ENCODE data around the gene GTPBP6.
"Not testable (repeated sequence)": the region's sequence is repeated elsewhere in the genome, so short reads cannot be mapped to it uniquely, and the experiment has no call there.

The GTPBP6 gene

DNA sequence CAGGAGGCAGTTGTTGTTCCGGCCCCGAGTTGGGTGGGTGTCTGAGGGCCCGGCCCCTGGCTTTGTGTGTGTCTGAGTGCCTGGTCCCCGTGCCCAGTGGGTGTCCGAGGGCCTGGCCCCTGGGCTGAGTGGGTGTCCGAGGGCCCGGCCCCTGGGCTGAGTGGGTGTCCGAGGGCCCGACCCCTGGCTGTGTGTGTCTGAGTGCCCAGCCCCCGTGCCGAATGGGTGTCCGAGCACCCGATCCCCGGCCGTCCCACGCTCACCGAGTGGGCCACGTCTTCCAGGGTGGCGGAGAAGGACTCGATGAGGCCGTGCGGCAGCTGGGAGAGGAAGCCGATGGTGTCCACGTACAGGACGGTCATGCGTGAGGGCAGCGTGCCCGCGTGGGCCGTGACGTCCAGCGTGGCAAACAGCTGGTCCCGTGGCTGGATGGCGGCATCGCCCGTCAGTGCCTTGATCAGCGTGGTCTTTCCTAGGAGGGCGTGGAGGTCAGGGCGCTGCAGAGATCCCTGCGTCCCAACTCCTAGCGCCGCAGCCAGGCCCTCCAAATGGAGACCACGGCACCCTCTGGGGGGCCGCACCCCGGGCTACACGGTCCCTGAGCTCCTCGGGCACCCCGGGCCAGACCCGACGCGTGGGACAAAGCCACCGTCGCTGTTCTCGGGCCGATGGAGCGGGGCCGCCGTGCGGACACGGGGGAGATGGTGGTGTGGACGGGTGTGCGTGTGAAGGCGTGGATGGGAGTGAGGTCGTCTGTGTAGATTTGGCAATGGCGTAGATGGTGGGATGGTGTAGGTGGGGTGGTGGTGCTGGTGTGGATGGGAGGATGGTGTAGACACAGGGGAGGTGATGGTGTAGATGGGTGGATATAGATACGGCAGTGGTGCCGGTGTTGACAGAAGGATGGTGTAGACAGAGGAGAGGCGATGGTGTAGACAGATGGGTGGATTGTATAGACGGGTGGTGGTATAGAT lies 7.2 kb downstream of the GTPBP6 start:
- Mint-ChIP-seq H3K9me3 (no peaks in the 10 kb centered on the region), H3K27ac (no peak overlapping the region), H3K4me3 (no peak overlapping the region), H3K36me3 (ENCODE audit: low read depth) (peaks cover 56% of the 10 kb centered on the region), H3K27me3 (ENCODE audit: low read depth) (no peaks in the 10 kb centered on the region), H3K4me1 (no peaks in the 10 kb centered on the region)
- TF ChIP-seq, protein P1, sequence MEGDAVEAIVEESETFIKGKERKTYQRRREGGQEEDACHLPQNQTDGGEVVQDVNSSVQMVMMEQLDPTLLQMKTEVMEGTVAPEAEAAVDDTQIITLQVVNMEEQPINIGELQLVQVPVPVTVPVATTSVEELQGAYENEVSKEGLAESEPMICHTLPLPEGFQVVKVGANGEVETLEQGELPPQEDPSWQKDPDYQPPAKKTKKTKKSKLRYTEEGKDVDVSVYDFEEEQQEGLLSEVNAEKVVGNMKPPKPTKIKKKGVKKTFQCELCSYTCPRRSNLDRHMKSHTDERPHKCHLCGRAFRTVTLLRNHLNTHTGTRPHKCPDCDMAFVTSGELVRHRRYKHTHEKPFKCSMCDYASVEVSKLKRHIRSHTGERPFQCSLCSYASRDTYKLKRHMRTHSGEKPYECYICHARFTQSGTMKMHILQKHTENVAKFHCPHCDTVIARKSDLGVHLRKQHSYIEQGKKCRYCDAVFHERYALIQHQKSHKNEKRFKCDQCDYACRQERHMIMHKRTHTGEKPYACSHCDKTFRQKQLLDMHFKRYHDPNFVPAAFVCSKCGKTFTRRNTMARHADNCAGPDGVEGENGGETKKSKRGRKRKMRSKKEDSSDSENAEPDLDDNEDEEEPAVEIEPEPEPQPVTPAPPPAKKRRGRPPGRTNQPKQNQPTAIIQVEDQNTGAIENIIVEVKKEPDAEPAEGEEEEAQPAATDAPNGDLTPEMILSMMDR (IDR thresholded peaks at IDR 0.05; ENCODE audit: unreplicated experiment in 3 of 3) = no peak

DNA sequence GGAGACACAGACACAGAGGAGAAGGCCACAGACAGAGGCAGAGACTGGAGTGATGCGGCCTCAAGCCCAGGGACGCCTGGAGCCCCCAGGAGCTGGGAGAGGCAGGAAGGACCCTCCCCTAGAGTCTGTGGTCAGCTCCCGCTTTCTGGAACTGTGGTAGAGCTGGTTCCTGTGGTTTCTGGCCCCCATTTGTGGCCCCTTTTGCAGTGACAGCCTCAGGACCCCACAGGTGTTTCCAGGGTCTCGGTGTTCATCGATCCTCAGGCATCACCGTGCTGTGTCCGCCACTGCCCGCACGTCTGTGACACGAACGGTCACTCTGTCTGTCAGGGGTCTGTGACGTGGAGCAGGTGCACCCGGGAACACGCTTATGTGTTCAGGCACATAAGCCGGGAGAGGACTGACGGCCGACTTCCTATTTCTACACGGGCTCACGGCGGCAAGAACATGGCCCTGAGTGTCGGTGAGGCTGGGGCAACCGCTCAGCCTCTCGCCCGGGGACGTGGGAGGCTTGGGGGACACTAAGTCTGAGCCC lies 7.9 kb downstream of the GTPBP6 start:
- TF ChIP-seq, protein P1 (IDR thresholded peaks at IDR 0.05; ENCODE audit: unreplicated experiment in 3 of 3) = no peak
- Mint-ChIP-seq H3K4me1 (no peaks in the 10 kb centered on the region), H3K36me3 (ENCODE audit: low read depth) (peaks cover 59% of the 10 kb centered on the region), H3K27ac (no peak overlapping the region), H3K4me3 (no peak overlapping the region), H3K27me3 (ENCODE audit: low read depth) (no peaks in the 10 kb centered on the region), H3K9me3 (no peaks in the 10 kb centered on the region)

DNA sequence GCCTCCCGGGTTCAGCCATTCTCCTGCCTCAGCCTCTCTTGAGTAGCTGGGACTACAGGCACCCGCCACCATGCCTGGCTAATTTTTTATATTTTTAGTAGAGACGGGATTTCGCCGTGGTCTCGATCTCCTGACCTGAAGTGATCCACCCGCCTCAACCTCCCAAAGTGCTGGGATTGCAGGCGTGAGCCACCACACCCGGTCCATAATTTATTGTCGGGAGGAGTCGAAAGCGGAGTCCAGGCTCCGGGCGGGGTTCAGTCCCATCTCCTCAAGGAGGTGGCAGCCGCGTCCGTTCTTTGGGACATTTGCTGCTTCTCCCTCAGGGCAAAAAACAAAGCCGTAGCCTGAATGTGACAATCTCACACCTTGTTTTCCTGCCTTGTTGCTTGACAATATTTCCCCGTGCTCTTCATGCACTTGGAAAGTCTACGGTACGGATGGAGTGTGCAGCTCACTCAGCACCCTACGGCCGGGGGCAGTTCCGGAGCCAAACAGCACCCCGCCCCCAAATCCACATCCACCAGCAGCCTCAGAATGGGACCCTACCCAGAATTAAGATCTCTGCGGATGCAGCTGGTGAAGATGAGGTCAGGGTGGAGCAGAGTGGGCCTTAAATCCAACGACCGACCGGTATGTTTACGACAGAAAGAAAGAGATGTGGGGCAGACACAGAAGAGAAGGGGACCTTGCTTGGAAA lies 9.6 kb downstream of the GTPBP6 start:
- Mint-ChIP-seq H3K27ac (no peak overlapping the region), H3K9me3 (no peaks in the 10 kb centered on the region), H3K36me3 (ENCODE audit: low read depth) (peaks cover 67% of the 10 kb centered on the region), H3K27me3 (ENCODE audit: low read depth) (no peaks in the 10 kb centered on the region), H3K4me3 (no peak overlapping the region), H3K4me1 (no peaks in the 10 kb centered on the region)
- TF ChIP-seq, protein P1 (IDR thresholded peaks at IDR 0.05; ENCODE audit: unreplicated experiment in 3 of 3) = no peak

DNA sequence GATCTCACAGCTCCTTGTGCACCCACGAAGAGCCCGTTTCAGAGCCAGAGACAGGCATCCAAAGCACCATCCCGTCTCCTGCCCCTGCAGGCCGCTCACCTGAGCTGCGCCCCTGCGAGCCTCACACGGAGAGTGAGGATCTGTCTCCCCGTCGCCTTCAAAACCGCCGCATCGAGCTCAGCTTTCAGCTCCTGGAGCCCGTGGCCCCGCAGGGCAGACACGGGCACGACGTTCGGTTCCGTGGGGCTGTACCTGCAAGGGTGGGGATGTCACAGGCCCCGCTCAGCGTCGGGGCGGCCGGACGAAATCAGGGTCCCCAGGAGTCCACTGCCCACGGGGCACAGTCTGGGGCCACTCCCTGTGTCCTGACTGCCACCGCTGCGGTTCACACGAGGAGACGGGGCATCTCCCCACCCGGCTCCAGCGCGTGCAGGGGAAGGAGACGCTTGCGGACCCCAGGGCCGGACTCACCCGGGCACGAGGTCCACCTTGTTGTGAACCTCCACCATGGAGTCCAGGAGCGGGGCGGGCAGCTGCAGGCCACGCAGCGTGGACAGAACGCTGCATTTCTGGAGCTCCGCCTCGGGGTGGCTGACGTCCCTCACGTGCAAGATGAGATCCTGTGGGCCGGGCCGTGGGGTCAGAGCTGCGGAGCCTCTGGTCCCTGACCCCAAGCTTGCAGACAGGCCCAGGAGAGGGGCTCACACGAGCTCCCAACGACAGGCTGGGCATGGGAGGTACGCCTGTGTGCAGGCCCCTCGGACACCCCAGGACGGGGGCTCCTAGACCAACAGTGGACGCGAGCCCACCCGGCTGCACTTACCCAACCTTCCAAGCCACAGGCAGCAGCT lies 11.1 kb downstream of the GTPBP6 start:
- peaks cover 65% of the 10 kb centered on the region for H3K36me3 Mint-ChIP-seq (ENCODE audit: low read depth)
- TF ChIP-seq, protein P1 (IDR thresholded peaks at IDR 0.05; ENCODE audit: unreplicated experiment in 3 of 3) = no peak
- H3K27me3 Mint-ChIP-seq (ENCODE audit: low read depth) = no peaks in the 10 kb centered on the region
- H3K9me3 Mint-ChIP-seq = no peaks in the 10 kb centered on the region
- H3K27ac Mint-ChIP-seq = no peak overlapping the region
- no peaks in the 10 kb centered on the region for H3K4me1 Mint-ChIP-seq
- H3K4me3 Mint-ChIP-seq = no peak overlapping the region

DNA sequence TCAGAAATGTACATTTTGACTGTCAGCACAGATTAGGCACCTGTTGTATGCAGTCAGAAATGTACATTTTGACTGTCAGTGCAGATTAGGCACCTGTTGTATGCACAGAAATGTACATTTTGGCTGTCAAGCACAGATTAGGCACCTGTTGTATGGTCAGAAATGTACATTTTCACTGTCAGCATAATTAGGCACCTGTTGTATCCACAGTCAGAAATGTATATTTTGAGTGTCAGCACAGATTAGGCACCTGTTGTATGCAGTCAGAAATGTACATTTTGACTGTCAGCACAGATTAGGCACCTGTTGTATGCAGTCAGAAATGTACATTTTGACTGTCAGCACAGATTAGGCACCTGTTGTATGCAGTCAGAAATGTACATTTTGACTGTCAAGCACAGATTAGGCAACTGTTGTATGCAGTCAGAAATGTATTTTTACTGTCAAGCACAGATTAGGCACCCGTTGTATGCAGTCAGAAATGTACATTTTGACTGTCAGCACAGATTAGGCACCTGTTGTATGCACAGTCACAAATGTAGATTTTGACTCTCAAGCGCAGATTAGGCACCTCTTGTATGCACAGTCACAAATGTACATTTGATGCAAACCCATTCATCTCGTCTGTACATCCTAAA lies 11.9 kb downstream of the GTPBP6 start:
- not testable (repeated sequence) for H3K27me3 Mint-ChIP-seq (ENCODE audit: low read depth); H3K4me1 Mint-ChIP-seq; H3K27ac Mint-ChIP-seq; H3K9me3 Mint-ChIP-seq; H3K4me3 Mint-ChIP-seq
- peaks cover 66% of the 10 kb centered on the region for H3K36me3 Mint-ChIP-seq (ENCODE audit: low read depth)

DNA sequence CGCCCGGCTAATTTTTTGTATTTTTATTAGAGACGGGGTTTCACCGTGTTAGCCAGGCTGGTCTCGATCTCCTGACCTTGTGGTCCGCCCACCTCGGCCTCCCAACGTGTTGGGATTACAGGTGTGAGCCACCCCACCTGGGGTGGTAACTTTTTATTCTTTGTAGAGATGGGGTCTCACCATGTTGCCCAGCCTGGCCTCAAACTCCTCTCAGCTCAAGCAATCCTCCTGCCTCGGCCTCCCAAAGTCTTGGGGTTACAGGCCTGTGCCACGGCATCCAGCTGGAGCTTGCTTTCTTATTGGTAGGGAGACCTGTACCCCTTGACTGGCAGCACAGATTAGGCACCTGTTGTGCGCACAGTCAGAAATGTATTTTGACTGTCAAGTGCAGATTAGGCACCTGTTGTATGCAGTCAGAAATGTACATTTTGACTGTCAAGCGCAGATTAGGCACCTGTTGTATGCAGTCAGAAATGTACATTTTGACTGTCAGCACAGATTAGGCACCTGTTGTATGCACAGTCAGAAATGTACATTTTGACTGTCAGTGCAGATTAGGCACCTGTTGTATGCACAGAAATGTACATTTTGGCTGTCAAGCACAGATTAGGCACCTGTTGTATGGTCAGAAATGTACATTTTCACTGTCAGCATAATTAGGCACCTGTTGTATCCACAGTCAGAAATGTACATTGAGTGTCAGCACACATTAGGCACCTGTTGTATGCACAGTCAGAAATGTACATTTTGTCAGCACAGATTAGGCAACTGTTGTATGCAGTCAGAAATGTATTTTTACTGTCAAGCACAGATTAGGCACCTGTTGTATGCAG lies 12.6 kb downstream of the GTPBP6 start:
- not testable (repeated sequence) for H3K27ac Mint-ChIP-seq; H3K9me3 Mint-ChIP-seq; H3K27me3 Mint-ChIP-seq (ENCODE audit: low read depth); H3K4me1 Mint-ChIP-seq; H3K4me3 Mint-ChIP-seq
- peaks cover 71% of the 10 kb centered on the region for H3K36me3 Mint-ChIP-seq (ENCODE audit: low read depth)
